Fibroblast of skin of right quadriceps (primary cell): ENCODE measurements around the gene HAO1.
"Not testable (repeated sequence)": the region's sequence is repeated elsewhere in the genome, so short reads cannot be mapped to it uniquely, and the experiment has no call there.

Experiments
- DNase-seq: peaks from one replicate; pipeline ENCODE4 v3.0.0-alpha.2; 2013

The HAO1 gene

DNA sequence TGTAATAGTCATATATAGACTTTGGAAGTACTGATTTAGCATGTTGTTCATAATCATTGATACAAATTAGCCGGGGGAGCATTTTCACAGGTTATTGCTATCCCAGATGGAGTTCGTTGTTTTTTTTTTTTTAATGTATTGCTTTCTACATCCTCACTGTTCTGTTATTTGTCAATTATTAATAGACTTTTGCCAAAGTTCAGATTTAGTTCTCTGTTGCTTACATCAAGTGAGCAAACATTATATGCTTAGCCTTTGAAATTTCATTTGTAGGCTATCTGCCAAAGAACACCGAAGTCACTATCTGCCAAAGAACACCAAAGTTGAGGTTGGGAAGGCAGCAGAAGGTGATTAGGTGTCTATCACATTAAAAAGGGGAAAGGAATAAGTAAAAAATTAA lies at the start of gene HAO1:
HAO1 (minus strand) TSS at position 118 of the 400 bp plus-strand sequence; CDS start at position 82, 36 bp downstream.
- no peak for DNase-seq

DNA sequence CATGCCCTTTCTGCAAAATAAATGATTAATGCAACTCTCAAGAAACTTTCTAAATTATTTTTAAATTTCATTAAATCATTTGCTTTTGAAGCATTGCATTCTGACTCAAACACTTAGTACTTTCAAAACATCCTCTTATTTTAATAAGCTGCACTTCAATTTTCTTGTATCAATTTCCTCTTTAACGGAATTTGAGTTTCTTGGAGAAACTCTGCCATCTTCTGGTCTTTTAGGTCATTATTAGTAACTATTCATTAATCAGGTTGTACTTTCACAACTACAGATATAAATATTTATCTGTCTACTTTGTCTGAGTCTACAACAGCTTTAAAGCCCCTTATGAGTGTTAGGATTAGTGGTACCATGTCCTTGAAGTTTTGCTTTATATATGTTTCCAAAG lies 49.1 kb upstream of the HAO1 start:
- DNase-seq, result no peak

DNA sequence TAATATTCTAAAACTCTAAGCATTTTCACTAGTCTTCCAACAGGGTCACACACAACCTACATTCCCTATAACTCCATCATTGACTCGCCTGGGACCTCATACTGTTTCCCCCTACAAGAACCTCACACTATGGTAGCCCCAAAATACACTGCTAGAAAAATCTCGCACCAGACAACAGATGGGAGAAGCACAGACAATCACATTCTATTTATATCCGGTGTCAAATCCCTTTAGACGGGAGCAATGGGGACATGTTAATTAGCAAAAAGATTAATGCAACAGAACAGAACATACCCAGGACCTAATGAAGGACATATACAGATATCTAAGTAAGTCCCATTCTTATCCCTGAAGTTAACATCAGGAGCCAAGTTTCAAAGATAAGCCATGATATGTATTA lies 45.7 kb upstream of the HAO1 start:
- no peak for DNase-seq

DNA sequence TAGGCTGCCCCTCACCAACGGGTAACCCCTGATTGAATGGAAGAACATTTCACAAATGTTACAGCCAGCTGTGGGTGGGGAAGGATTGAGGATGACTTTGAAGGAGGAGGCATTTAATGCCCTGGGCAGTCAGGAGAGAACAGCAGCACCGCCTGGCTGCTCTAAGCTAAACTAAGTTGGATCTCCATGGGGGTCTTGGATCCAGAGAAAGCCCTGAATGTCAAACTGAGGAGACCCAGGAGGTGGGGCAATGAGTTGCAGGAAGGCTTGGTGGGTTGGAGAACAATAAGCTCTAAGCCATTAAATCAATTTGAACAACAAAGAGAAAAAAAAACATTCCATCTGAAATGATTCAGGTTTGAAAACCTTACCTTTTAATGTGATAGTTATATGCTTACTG lies 43.9 kb upstream of the HAO1 start:
- DNase-seq, result no peak

DNA sequence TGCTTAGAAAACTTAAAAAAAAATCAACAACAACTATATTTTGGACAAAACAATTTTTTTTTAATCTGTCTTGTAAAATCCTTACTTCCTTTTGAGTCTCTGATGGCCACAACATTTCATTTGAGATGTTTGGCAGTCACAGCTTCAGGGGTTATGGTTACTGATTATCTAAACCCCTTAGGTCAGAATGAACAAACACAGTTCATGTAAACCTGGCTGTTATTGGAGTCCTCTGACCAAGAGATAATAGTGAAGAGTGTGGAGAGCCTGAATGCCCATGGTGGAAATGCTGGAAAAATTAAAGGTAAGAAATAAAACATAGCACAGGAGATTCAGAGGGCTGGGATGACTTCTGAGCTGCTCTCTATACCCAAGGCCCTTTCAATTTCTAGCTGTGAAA lies 41.1 kb upstream of the HAO1 start:
- DNase-seq, result no peak

DNA sequence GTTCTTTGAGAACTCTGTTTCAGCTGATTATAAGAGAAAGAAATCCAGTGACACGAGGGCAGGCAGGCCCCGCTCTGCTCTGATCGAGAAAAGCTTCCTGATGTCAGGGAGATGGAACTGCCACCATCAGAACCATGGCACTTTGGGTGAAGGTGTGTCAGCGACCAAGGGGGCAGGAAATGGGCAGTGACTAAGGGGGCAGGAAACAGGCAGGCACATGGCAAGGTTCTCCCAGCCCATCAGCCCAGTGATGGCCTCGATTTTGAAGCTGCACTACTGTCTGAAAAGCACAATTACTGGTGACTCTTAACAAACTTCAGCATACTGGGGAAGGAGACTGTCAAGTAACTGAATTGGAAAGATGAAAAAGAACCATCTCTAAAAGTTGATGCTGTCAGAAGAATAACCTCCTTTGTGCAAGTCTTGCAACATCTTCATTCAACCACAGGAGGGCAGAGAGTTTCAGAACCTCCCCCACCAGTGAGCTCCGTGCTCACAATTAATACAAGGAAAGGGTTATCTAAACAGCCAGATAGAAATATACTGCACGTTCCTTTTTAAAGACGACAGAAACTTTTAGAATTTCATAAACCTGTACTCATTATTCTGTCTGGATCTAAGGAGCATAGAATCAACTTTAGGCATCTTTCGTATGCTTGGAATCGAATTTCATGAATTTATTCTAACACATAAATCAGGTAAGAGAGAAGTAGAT lies 40.2 kb upstream of the HAO1 start:
- peak; percentile 44 for DNase-seq

DNA sequence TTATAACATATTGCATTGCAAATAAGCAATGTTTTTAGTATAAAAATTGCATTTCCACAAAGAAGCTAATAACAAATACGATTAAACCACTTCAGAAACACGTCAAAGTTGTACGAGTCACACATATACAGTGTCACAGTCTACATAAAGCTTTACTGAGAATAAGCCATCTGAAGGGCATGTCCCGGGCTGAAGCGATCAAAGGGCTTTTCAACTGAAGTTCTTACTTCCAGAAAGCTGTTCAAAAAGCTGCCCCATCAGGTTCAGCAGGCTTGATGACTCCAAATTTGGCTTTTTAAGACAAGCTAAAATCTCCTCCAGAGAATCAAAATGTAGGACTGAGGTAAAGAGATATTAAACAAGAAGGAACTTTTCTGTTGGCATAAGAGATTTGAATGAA lies 37.5 kb upstream of the HAO1 start:
- no peak for DNase-seq

DNA sequence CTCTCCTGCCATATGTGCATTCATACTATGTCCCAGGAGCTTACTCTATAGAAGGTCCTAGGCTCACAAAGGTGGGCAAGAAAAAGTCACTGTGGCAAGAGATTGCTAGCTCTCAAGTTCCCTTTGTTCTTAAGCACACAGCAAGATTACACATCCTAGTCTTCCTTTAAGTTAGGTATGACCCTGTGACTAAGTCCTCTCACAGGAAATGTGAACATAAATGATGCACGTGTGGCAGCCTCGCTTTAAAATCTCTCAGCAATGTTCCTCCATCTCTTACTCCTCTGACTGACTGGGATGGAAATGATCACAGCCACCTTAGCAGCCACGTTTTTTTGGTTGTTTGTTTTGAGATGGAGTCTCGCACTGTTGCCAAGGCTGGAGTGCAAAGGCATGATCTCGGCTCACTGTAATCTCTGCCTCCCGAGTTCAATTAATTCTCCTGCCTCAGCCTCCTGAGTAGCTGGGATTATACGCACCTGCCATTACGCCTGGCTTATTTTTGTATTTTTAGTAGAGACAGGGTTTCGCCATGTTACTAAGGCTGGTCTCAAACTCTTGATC lies 35.7 kb upstream of the HAO1 start:
- peak; percentile 7 for DNase-seq

DNA sequence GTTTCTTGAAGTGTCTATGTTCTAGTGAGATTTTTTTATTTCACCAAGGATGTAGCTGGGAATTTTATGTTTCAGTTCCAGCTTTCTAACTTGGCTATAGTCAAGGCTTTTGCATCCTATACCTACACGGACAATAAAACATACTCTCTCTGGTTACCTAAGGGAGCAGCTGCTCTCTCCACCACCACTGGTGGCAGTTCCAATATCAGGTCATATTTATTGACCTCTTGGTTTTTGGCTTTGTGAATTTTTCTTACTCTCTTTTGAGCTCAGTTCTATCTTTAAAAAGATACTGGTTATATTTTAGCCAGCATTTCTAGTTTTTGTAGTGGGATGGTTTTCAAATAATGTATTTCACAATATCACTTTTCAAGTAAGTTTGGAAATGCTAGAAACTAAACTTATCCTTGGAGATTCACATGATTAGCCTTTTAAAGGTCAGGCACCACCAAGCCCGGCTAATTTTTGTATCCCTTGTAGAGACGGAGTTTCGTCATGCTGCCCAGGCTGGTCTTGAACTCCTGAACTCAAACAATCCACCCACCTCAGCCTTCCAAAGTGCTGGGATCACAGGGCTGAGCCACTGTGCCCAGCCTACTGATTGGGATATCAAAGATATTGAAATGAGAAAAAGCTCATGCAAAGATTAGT lies 34.7 kb upstream of the HAO1 start:
- no peak for DNase-seq

DNA sequence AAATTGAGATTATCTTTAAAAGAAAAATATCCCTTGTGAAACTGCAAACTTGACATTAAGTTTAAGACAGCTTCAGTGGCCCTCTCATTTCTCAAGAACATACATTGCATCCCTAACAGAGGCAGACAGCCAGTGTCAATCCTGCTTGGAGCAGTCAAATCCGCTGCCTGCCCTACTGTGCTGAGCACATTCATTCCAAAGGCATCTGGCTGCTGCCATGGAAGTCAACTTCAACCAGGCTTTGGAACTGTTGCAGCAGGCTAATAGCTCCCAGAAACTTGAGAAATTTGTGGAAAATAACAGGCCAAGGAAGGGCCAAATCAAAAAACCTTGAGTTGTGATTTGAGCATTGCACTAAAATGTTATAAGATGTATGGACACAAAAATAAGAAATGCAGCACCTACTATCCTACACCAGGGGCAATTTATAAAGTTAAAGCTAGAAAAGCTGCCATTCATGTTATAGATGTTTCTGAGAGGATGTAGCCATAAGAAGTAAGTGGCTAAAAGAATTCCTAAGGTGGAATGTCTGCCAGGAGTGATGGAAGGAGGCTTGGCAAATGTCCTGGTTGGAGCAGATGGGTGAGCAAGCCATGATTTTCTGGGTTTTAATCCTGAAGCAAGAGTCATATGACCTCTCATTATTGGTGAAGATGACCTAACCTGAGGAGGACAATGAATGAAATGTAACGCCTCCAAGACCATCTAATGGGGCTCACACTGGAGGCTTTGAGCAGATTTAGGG lies 31.4 kb upstream of the HAO1 start:
- DNase-seq, result peak; percentile 18

DNA sequence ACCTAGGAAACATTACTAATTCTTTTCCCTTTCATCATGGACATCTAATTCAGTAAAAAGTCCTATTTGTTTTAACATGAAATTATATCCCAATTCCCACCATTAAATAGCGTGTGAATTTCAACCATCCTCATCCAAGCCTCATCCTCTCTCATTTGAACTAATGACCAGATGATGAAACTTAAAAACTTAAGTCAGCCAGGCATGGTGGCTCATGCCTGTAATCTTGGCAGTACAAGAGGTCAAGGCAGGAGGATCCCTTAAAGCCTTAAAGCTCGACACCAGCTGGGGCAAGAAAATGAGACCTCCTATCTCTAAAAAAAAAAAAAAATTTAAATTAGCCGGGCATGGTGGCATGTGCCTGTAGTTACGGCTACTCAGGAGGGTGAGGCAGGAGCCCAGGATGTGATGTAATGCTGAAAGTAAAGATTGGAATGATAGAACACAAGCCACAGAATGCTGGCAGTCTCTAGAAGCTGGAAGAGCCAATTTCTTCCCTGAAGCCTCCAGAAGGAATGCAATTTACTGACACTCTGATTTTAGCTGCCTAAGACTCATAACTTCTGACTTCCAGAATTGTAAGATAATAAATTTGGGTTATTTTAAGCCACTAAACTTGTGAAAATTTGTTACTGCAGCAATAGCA lies 27.1 kb upstream of the HAO1 start:
- DNase-seq, result peak; percentile 61

DNA sequence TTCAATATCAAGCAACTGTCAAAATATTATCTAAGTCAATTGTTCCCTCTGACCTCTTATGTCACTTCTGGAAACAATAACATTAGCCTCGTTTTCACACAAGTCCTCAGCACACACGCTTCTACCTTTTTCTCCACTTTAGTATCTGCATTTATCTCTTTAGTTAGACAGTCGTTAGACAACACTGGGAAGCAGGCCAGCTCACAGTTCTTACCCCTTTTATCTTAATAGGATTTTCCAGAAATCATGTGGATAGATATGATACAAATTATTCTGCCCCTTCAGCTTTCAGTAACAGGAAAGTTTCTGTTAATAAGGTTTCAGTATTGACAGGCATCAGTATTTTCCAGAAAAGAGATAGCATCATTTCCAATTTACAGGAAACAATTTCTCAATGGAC lies 25.9 kb upstream of the HAO1 start:
- DNase-seq, result no peak

DNA sequence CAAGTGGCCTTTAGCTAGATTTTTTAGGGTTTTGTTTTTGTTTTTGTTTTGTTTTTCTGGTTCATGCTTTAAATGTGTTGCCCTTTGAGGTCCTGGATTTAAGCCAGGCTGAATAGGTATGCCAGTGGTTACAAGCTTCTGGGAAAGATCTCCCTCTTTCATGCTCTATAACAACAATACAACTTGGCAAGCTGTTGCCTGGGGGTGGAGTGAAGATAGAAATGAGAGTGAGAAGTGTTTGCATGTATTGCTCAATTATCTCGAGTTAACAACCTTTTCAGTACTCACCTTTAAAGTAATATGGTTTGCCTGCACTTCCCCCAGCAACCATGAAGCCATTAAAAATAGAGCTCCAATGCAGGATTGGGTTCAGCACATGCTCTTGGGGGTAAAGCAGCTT lies 19.2 kb upstream of the HAO1 start:
- DNase-seq, result no peak

DNA sequence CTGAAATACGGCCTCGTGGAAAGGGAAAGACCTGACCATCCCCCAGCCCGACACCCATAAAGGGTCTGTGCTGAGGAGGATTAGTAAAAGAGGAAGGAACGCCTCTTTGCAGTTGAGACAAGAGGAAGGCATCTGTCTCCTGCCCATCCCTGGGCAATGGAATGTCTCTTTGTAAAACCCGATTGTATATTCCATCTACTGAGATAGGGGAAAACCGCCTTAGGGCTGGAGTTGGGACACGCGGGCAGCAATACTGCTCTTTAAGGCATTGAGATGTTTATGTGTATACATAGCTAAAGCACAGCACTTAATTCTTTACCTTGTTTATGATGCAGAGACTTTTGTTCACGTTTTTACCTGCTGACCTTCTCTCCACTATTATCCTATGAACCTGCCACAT lies 16.3 kb upstream of the HAO1 start:
- DNase-seq, result not testable (repeated sequence)

DNA sequence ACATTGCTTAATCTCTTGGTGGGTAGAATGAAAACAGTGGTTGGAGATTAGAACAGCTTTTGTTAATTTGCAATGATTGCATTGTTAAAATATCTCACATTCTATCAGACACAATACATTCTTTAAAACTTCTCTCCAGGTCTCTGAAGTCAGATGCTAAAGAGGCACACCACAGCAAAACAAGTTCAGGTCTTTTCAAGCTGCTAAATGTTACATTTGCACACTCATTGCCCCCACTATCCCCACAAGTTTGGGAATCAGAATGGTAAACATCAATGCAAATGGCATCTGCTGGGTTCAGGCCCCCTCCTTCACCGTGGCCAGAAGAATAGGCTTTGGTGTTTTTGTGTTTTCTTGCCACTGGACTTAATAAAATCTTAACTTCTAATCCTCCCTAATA lies 10.1 kb upstream of the HAO1 start:
- DNase-seq, result no peak

DNA sequence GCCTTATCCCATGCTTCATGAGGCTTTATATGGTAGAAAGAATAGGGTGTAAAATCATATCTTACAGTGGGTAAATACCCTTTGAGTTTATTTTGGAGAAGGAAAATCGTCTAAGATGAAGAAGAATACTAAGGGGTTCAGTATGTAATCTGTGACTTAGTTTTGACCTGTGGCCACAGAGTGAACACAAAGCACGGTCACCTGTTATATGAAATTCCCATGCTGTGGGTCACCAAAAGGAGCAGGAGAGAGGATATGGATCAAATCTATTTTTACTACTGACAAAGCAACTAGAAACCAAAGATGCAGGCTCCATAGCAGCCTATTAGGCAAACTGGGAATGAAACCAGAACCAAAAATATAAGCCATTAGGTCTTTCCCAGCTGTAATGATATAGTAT lies 3.6 kb upstream of the HAO1 start:
- no peak for DNase-seq

DNA sequence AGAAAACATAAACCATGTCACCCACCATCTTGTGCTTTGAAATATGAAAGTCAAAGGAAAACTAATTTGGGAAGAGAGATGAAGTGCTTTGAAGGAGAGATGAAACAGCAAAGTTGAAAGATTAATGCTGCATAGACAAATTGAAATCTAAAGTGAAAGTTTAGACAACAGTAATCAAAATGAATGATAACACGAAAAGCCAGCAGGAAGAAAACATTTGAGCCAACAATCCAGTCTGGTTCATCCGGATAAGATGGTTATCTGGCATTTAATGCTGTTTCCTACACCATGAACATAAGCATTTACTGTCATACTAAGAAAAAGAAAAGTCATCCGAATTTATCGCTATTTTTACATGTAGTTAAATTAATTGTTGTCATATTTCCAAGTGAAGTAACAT lies 595 bp downstream of the HAO1 start:
- no peak for DNase-seq

DNA sequence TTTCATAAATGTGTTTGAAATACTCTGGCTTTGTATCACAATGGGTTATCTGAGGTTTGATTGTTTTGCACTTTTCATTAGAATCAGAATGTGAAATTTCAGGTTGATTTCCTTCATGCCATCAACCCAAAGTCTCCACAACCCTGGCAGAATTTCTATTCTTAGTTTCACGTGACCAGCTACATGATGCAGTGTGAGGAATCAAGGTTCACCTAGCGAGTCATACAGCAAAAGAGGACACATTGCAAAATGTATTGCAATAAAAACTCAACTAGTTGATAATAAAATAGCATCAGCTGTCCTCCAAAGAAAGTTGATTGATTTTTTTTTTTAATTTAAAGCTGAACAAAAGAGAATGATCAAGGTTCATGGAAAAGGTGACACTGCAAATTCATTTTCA lies 2.2 kb downstream of the HAO1 start:
- no peak for DNase-seq

DNA sequence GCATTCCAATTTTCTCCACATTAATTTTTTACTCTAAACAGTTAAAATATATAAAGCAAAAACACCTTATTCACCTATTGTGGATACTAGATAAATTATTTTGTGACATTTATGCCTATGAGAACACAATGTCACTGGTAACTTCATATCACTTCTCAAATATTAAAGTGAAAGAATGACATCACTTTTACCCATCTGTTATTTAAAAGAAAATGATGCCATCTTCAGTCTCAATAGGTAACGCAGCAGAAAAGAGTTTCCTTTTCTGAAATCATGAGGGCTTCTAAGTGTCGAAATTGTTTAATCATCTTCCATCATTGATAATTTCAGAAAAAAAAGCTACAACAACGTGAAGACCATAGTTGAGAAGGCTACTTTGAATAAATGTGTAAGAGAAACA lies 2.9 kb downstream of the HAO1 start:
- no peak for DNase-seq

DNA sequence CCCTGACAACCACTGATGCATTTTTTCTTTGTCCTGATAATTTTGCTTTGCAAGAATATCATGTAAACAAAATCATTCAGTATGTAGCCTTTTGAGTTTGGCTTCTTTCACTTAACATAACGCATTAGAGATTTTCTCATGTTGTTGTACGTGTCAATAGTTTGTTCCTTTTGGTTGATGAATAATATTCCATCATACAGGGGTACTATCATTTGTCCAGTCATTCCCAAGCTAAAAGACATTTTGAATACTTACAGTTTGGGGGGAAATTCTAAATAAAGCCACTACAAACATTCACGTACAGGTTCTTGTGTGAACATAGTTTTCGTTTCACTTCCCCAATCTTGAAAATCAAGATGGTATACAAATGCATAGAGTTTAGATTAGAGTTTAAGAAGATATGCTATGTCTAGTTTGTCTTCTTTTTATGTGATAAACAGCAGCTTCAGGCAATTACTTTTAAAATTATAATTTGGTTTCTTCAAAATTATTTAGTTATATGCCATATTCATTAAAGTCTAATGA lies 5.2 kb downstream of the HAO1 start:
- no peak for DNase-seq

DNA sequence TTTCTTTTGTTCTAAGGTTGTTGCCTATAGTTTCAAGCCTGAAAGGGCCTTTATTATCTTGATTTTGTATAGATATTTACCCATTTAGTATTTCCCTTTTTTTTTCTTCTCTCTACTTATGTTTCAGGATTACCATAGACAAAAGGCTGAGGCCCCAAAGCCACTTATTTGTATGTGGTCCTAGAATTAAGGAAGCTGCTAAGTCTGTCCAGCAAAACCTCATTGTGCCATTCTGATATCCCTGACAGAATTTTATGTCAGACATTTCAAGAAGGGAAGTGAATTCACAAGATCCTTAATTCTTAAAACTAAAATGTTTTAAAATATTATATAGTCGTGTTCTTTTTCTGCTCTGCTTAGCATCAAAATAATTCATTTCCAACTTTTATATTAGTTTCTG lies 6.9 kb downstream of the HAO1 start:
- no peak for DNase-seq

DNA sequence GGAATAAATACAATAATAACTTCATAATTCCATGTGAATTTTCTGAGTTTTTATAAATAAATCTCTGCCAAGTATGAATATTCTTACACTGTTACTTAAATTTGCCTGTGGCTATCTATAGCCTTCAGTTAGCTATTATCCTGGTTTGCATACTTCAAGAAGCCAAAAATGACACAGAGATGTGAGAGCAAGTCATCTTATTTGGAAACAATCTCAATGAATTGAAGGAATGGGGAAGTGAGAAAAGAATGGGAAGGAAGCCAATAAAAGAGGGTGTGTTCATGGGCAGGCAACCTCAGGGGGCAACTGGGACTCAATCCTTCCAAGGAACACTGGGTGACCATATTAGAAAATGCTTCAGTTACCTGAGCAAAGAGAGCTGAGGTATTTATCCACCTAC lies 9.9 kb downstream of the HAO1 start:
- no peak for DNase-seq

DNA sequence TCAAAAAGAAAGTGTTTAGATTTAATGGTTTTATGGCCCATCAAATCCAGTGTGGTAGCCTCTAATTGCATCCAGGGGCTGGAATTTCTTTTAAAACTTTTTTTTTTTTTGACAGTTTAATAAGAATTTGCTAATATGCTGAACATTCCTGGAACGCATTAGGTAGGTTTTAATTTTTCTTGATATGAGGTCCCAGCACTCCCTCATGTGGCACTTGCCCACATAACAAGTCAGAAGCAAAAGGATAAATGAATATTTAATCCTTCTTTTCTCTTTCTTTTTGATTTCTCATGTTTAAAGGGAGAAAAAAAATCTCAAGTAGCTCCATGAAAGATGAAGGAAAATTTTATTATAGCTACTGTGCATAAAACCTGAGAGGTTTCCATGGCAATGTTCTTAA lies 13.5 kb downstream of the HAO1 start:
- DNase-seq, result peak; percentile 37
